ENCODE data around the gene HYAL1.

DNA sequence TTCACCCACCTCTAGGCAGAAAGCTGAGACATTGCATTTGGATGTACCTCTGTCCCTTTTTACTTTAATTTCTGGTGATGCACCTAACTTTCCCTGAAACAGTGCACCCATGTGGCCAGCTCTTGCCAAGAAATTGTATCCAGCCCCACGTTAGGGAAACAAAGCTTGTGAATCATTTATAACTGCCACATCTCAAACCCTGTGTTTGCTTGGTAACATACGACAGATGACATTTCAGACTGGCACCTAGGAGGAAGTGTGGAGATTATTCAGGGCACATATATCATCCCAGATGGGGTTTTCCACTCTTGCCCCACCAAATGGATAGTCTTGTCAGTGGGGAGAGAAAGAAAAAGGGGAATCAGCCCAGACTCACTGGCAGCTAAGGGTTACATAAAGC is 49.4 kb upstream of the HYAL1 start:
- TF ChIP-seq ZNF175 (tag by site-specific recombination; IDR thresholded peaks at IDR 0.05) (no peak), ZNF558 (tag by site-specific recombination; IDR thresholded peaks at IDR 0.05) (no peak), ZBTB7A (tag by site-specific recombination; IDR thresholded peaks at IDR 0.05; ENCODE audit: low read depth) (no peak)
- TF ChIP-seq, protein P1, sequence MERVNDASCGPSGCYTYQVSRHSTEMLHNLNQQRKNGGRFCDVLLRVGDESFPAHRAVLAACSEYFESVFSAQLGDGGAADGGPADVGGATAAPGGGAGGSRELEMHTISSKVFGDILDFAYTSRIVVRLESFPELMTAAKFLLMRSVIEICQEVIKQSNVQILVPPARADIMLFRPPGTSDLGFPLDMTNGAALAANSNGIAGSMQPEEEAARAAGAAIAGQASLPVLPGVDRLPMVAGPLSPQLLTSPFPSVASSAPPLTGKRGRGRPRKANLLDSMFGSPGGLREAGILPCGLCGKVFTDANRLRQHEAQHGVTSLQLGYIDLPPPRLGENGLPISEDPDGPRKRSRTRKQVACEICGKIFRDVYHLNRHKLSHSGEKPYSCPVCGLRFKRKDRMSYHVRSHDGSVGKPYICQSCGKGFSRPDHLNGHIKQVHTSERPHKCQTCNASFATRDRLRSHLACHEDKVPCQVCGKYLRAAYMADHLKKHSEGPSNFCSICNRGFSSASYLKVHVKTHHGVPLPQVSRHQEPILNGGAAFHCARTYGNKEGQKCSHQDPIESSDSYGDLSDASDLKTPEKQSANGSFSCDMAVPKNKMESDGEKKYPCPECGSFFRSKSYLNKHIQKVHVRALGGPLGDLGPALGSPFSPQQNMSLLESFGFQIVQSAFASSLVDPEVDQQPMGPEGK (tag by site-specific recombination; IDR thresholded peaks at IDR 0.05), result no peak
